NCI-H1048 (cell line): ENCODE results near the gene FXYD1.

ENCODE experiments used
- DNase-seq: peaks from one replicate; lab custom pipeline; 2025; lab: John Stamatoyannopoulos, UW

The FXYD1 gene

GRCh38 chr19:35162471-35163326 is 24.1 kb downstream of the FXYD1 start:
- DNase-seq = no peak

GRCh38 chr19:35164418-35164817 is 25.8 kb downstream of the FXYD1 start:
- DNase-seq = no peak

GRCh38 chr19:35165200-35166058 is 26.8 kb downstream of the FXYD1 start:
- no peak for DNase-seq

GRCh38 chr19:35166100-35167063 is 27.8 kb downstream of the FXYD1 start:
- DNase-seq = no peak

GRCh38 chr19:35167251-35168119 is 28.9 kb downstream of the FXYD1 start:
- no peak for DNase-seq

GRCh38 chr19:35168196-35168595 is 29.6 kb downstream of the FXYD1 start:
- DNase-seq = no peak

GRCh38 chr19:35169221-35169995 is 30.8 kb downstream of the FXYD1 start:
- no peak for DNase-seq

- no peak for DNase-seq
Measured at GRCh38 chr19:35170359-35171061, 31.9 kb downstream of the FXYD1 start.

GRCh38 chr19:35171730-35172129 is 33.1 kb downstream of the FXYD1 start:
- no peak for DNase-seq

- DNase-seq = no peak
Measured at GRCh38 chr19:35174226-35174625, 35.6 kb downstream of the FXYD1 start.

GRCh38 chr19:35176181-35176570 is 37.6 kb downstream of the FXYD1 start:
- DNase-seq = no peak

- no peak for DNase-seq
Measured at GRCh38 chr19:35177377-35178274, 39.0 kb downstream of the FXYD1 start.

- no peak for DNase-seq
Measured at GRCh38 chr19:35178701-35179100, 40.1 kb downstream of the FXYD1 start.

GRCh38 chr19:35179830-35180229 is 41.2 kb downstream of the FXYD1 start:
- no peak for DNase-seq

- DNase-seq = no peak
Measured at GRCh38 chr19:35181387-35181786, 42.8 kb downstream of the FXYD1 start.

- DNase-seq = no peak
Measured at GRCh38 chr19:35184267-35184666, 45.6 kb downstream of the FXYD1 start.

- no peak for DNase-seq
Measured at GRCh38 chr19:35184884-35185283, 46.3 kb downstream of the FXYD1 start.
